H1 (cell line): Measurements from ENCODE around the gene MMP17. TPM values are rescaled to one million over a fixed set of nuclear protein-coding genes. Genes with fewer than 3 reads are reported as not detected.

Source experiments
- CHD2 ChIP-seq: IDR thresholded peaks from 2 replicates; pipeline ENCODE4 v1.6.1; 2012; ENCODE audit warnings: low read length, improper control_type of control experiment
- GABPA ChIP-seq: IDR thresholded peaks from 2 replicates; pipeline ENCODE4 v1.6.1; 2011; ENCODE audit warnings: mild to moderate bottlenecking, low read length, moderate library complexity, borderline replicate concordance; ENCODE audit not compliant: insufficient read depth
- polyA plus RNA-seq, 7 experiments: library from polyadenylated mRNA; depleted of rRNA in 3 of 7; stranded (reverse) in 5 of 7; unstranded in 2 of 7; fragments of >200 nt in 5 of 7; fragments of 200-250 nt in 2 of 7; gene quantifications; 1 replicate in 5 of 7; 2 replicates in 1 of 7; 4 replicates in 1 of 7; pipeline versions ENCODE4 v1.2.1 to v1.2.3, GENCODE V29; 2011 to 2013; ENCODE audit warnings: missing spikeins in 2 of 7, mixed read lengths in 2 of 7
- total RNA-seq: library from RNA; stranded (reverse); fragmentation: NEBNext Ultra II Directional; extraction: Animal tissue kit (Norgen Biotek cat#: 25700); gene quantifications from 2 replicates; pipeline ENCODE4 v1.2.1, GENCODE V29; 2021

The MMP17 gene
- total and polyA plus RNA-seq, 2 of the 8 experiments (the other 6 are each of a cell fraction or from before 2014, with no cell fraction given): 41.3 to 53.8 TPM

DNA sequence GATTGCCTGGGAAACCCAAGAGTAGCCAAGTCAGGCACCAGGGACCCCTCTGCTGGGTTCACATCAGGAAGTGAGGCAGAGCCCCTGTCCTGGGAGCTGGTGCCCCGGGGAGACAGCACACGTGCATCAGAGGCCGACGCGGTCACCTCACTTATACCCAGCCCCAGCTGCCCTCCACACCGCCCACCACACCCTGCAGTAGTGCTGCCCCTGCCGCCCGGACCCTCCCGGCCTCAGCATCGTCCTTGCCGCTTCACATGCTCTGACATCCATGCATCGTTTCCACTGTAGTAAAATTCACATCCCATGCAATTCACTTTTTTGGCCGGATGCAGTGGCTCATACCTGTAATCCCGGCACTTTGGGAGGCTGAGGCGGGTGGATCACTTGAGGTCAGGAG lies 14.0 kb downstream of the MMP17 start (continued):
- TF ChIP-seq CHD2: no peak
- TF ChIP-seq GABPA: no peak
